HEK293 (cell line): ENCODE data around the gene CA11.

ENCODE experiments used
- GLIS1 ChIP-seq: fragments of 450-650 bp; formaldehyde crosslinking; IDR thresholded peaks from 2 replicates; pipeline ENCODE4 v1.5.1; 2016; ENCODE audit warnings: missing biosample characterization, missing genetic modification characterization
- GLIS2 ChIP-seq: fragments of 450-650 bp; formaldehyde crosslinking; IDR thresholded peaks from 2 replicates; pipeline ENCODE4 v1.5.1; 2016; ENCODE audit warnings: missing biosample characterization, missing genetic modification characterization
- KLF9 ChIP-seq: fragments of 450-650 bp; formaldehyde crosslinking; IDR thresholded peaks from 2 replicates; pipeline ENCODE4 v1.5.1; 2016; ENCODE audit warnings: missing biosample characterization, missing genetic modification characterization, low read depth
- SP3 ChIP-seq: fragments of 450-650 bp; formaldehyde crosslinking; IDR thresholded peaks from 2 replicates; pipeline ENCODE4 v1.5.1; 2016; ENCODE audit warnings: missing biosample characterization, missing genetic modification characterization
- YY2 ChIP-seq: fragments of 450-650 bp; formaldehyde crosslinking; IDR thresholded peaks from 2 replicates; pipeline ENCODE4 v1.5.1; 2016; ENCODE audit warnings: missing biosample characterization, missing genetic modification characterization
- ZFP37 ChIP-seq: fragments of 450-650 bp; formaldehyde crosslinking; IDR thresholded peaks from 2 replicates; pipeline ENCODE4 v1.5.1; 2016; ENCODE audit warnings: missing biosample characterization, missing genetic modification characterization
- ZNF202 ChIP-seq: fragments of 450-650 bp; formaldehyde crosslinking; IDR thresholded peaks from 2 replicates; pipeline ENCODE4 v1.5.1; 2016; ENCODE audit warnings: missing biosample characterization, missing genetic modification characterization, borderline replicate concordance
- ZNF214 ChIP-seq: fragments of 450-650 bp; formaldehyde crosslinking; IDR thresholded peaks from 2 replicates; pipeline ENCODE4 v1.5.1; 2017; ENCODE audit warnings: missing biosample characterization, mild to moderate bottlenecking, missing genetic modification characterization, borderline replicate concordance
- ZNF221 ChIP-seq: fragments of 450-650 bp; formaldehyde crosslinking; IDR thresholded peaks from 2 replicates; pipeline ENCODE4 v1.5.1; 2017; ENCODE audit warnings: missing biosample characterization, missing genetic modification characterization, borderline replicate concordance
- ZNF274 ChIP-seq, 2 experiments: fragments of 200-500 bp in 1 of 2; fragments of 450-650 bp in 1 of 2; sonication (Bioruptor generic) in 1 of 2; formaldehyde crosslinking in 1 of 2; IDR thresholded peaks; 2 replicates each; pipeline versions ENCODE4 v1.5.1 to v1.6.1; 2014 to 2016; ENCODE audit warnings: borderline replicate concordance in 1 of 2, inconsistent platforms in 1 of 2, low read length in 1 of 2, missing biosample characterization in 1 of 2, missing genetic modification characterization in 1 of 2
- ZNF366 ChIP-seq: fragments of 450-650 bp; formaldehyde crosslinking; conservative IDR thresholded peaks from 2 replicates; pipeline ENCODE4 v1.5.1; 2016; ENCODE audit warnings: missing biosample characterization, missing genetic modification characterization
- ZNF394 ChIP-seq: fragments of 450-650 bp; formaldehyde crosslinking; IDR thresholded peaks from 2 replicates; pipeline ENCODE4 v1.5.1; 2016; ENCODE audit warnings: missing biosample characterization, missing genetic modification characterization, mild to moderate bottlenecking, moderate library complexity, borderline replicate concordance
- ZNF610 ChIP-seq: fragments of 450-650 bp; formaldehyde crosslinking; IDR thresholded peaks from 2 replicates; pipeline ENCODE4 v1.5.1; 2016; ENCODE audit warnings: missing biosample characterization, missing genetic modification characterization, borderline replicate concordance
- ZNF621 ChIP-seq: fragments of 450-650 bp; formaldehyde crosslinking; IDR thresholded peaks from 2 replicates; pipeline ENCODE4 v1.5.1; 2017; ENCODE audit warnings: missing biosample characterization, missing genetic modification characterization
- ZNF660 ChIP-seq: fragments of 450-650 bp; IDR thresholded peaks from 2 replicates; pipeline ENCODE4 v1.5.1; 2018; ENCODE audit warnings: missing biosample characterization, mild to moderate bottlenecking, missing genetic modification characterization
- ZNF747 ChIP-seq: fragments of 450-650 bp; formaldehyde crosslinking; IDR thresholded peaks from 2 replicates; pipeline ENCODE4 v1.5.1; 2016; ENCODE audit warnings: missing biosample characterization, missing genetic modification characterization
- TF ChIP-seq, protein P1 (sequence below): fragments of 450-650 bp; formaldehyde crosslinking; IDR thresholded peaks from 2 replicates; pipeline ENCODE4 v1.5.1; 2017; ENCODE audit warnings: missing biosample characterization, missing genetic modification characterization
- TF ChIP-seq, protein P2 (sequence below): fragments of 450-650 bp; formaldehyde crosslinking; IDR thresholded peaks from 2 replicates; pipeline ENCODE4 v1.5.1; 2016; ENCODE audit warnings: missing biosample characterization, missing genetic modification characterization
- TF ChIP-seq, protein P3 (sequence below): fragments of 450-650 bp; formaldehyde crosslinking; IDR thresholded peaks from 2 replicates; pipeline ENCODE4 v1.5.1; 2016; ENCODE audit warnings: missing biosample characterization, missing genetic modification characterization
- TF ChIP-seq, protein P4 (sequence below): fragments of 450-650 bp; formaldehyde crosslinking; IDR thresholded peaks from 2 replicates; pipeline ENCODE4 v1.5.1; 2016; ENCODE audit warnings: missing biosample characterization, missing genetic modification characterization
- TF ChIP-seq, protein P5 (sequence below): fragments of 450-650 bp; formaldehyde crosslinking; optimal IDR thresholded peaks from 2 replicates; pipeline ENCODE3; 2016; ENCODE audit warnings: missing biosample characterization, mild to moderate bottlenecking, missing genetic modification characterization

The CA11 gene

DNA sequence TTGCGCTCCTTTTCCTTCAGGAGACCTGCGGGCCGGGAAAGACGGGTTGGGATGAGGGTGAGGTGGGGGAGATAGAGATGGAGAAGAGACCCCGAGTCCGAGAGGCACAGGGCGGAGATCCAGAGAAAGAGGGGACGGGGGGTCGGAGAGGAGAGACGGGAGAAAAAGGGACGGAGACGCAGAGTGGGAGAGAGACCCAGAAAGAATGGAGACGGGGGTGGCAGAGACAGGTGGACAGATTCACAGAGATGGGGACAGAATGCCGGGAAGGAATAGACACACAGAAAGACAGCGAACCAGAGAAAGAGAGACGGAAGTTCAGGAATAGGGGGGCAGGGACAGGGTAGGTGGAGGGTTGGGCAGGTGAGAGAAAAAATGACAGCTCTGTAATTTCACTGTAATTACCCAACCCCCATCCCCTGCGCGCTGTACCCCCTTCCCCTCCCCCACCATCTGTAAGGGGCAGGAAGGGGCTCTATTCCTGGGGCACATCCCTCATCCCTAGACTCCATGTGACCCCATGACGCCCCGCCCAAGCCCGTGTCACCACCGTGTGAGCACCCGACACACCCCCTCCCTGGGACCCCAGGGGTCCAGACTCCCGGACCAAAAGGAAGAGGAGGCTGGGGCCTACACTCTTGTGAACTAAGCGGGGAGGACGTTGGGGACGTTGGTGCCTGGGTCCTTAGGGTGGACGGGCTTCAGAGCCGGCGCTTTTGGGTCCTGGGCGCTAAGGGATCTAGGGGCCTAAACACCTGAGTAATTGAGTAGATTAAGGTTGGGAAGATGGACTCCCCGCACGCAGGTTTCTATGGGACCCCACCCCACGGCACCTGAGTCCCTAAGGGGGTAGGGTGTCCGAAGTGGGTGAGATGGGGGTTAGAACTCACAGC, 9.8 kb downstream of the CA11 start (continued):
- TF ChIP-seq, protein P1, sequence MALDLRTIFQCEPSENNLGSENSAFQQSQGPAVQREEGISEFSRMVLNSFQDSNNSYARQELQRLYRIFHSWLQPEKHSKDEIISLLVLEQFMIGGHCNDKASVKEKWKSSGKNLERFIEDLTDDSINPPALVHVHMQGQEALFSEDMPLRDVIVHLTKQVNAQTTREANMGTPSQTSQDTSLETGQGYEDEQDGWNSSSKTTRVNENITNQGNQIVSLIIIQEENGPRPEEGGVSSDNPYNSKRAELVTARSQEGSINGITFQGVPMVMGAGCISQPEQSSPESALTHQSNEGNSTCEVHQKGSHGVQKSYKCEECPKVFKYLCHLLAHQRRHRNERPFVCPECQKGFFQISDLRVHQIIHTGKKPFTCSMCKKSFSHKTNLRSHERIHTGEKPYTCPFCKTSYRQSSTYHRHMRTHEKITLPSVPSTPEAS (tag by site-specific recombination) = no peak
- TF ChIP-seq ZNF610 (tag by site-specific recombination) (no peak), SP3 (tag by site-specific recombination) (peak; percentile 20), ZNF202 (tag by site-specific recombination) (no peak), ZNF660 (tag by site-specific recombination) (no peak), ZNF621 (tag by site-specific recombination) (no peak), GLIS1 (tag by site-specific recombination) (peak; percentile 86), YY2 (0 out of 2 replicates have a peak, but pooled peaks have one; percentile 15), ZNF747 (tag by site-specific recombination) (no peak), KLF9 (tag by site-specific recombination) (no peak), ZNF394 (tag by site-specific recombination) (no peak), ZNF214 (tag by site-specific recombination) (no peak), ZNF221 (tag by site-specific recombination) (no peak), ZNF274 (IDR thresholded peaks at IDR 0.05; ENCODE audit: low read length) (no peak), ZNF274 (tag by site-specific recombination; IDR thresholded peaks at IDR 0.05; ENCODE audit: borderline replicate concordance) (no peak), ZNF366 (tag by site-specific recombination) (peak; percentile 75), GLIS2 (peak; percentile 66), ZFP37 (no peak)
- TF ChIP-seq, protein P2, sequence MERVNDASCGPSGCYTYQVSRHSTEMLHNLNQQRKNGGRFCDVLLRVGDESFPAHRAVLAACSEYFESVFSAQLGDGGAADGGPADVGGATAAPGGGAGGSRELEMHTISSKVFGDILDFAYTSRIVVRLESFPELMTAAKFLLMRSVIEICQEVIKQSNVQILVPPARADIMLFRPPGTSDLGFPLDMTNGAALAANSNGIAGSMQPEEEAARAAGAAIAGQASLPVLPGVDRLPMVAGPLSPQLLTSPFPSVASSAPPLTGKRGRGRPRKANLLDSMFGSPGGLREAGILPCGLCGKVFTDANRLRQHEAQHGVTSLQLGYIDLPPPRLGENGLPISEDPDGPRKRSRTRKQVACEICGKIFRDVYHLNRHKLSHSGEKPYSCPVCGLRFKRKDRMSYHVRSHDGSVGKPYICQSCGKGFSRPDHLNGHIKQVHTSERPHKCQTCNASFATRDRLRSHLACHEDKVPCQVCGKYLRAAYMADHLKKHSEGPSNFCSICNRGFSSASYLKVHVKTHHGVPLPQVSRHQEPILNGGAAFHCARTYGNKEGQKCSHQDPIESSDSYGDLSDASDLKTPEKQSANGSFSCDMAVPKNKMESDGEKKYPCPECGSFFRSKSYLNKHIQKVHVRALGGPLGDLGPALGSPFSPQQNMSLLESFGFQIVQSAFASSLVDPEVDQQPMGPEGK = peak; percentile 78
- TF ChIP-seq, protein P3, sequence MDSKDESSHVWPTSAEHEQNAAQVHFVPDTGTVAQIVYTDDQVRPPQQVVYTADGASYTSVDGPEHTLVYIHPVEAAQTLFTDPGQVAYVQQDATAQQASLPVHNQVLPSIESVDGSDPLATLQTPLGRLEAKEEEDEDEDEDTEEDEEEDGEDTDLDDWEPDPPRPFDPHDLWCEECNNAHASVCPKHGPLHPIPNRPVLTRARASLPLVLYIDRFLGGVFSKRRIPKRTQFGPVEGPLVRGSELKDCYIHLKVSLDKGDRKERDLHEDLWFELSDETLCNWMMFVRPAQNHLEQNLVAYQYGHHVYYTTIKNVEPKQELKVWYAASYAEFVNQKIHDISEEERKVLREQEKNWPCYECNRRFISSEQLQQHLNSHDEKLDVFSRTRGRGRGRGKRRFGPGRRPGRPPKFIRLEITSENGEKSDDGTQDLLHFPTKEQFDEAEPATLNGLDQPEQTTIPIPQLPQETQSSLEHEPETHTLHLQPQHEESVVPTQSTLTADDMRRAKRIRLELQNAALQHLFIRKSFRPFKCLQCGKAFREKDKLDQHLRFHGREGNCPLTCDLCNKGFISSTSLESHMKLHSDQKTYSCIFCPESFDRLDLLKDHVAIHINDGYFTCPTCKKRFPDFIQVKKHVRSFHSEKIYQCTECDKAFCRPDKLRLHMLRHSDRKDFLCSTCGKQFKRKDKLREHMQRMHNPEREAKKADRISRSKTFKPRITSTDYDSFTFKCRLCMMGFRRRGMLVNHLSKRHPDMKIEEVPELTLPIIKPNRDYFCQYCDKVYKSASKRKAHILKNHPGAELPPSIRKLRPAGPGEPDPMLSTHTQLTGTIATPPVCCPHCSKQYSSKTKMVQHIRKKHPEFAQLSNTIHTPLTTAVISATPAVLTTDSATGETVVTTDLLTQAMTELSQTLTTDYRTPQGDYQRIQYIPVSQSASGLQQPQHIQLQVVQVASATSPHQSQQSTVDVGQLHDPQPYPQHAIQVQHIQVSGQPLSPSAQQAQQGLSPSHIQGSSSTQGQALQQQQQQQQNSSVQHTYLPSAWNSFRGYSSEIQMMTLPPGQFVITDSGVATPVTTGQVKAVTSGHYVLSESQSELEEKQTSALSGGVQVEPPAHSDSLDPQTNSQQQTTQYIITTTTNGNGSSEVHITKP (tag by site-specific recombination) = peak; percentile 83
- TF ChIP-seq, protein P4, sequence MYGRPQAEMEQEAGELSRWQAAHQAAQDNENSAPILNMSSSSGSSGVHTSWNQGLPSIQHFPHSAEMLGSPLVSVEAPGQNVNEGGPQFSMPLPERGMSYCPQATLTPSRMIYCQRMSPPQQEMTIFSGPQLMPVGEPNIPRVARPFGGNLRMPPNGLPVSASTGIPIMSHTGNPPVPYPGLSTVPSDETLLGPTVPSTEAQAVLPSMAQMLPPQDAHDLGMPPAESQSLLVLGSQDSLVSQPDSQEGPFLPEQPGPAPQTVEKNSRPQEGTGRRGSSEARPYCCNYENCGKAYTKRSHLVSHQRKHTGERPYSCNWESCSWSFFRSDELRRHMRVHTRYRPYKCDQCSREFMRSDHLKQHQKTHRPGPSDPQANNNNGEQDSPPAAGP (tag by site-specific recombination) = no peak
- TF ChIP-seq, protein P5, sequence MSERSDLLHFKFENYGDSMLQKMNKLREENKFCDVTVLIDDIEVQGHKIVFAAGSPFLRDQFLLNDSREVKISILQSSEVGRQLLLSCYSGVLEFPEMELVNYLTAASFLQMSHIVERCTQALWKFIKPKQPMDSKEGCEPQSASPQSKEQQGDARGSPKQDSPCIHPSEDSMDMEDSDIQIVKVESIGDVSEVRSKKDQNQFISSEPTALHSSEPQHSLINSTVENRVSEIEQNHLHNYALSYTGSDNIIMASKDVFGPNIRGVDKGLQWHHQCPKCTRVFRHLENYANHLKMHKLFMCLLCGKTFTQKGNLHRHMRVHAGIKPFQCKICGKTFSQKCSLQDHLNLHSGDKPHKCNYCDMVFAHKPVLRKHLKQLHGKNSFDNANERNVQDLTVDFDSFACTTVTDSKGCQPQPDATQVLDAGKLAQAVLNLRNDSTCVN (tag by site-specific recombination) = peak; percentile 39
